Measurements from ENCODE around the gene HAGHL. TPM values are rescaled to one million over a fixed set of nuclear protein-coding genes. Genes with fewer than 3 reads are reported as not detected.

Gene HAGHL
- total RNA-seq, 4 donors from 2014 or later: 1.0 to 3.4 TPM; not detected in 2

DNA sequence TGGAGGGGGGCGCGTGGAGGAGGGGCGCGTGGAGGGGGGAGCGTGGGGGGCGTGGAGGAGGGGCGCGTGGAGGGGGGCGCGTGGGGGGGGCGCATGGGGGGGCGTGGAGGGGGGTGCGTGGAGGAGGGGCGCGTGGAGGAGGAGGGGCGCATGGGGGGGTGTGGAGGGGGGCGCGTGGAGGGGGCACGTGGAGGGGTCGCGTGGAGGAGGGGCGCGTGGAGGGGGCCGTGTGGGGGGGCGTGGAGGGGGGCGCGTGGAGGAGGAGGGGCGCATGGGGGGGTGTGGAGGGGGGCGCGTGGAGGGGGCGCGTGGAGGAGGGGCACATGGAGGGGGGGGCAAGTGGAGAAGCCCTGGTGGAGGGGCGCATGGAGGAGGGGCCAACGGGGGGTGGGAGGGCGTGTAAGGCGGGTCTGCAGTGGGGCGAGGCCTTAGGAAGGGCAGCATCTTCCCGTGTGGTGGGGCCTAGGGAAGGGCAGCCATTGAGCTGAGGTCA is 40.9 kb downstream of the HAGHL start:
- Histone ChIP-seq H3K4me1 (no peaks in the 10 kb centered on the region), H3K9me3 (no peaks in the 10 kb centered on the region), H3K36me3 (no peaks in the 10 kb centered on the region), H3K27ac (no peak overlapping the region), H3K4me3 (no peak overlapping the region), H3K27me3 (no peaks in the 10 kb centered on the region)
- TF ChIP-seq POLR2A (IDR thresholded peaks at IDR 0.05): no peak
- TF ChIP-seq, protein P1, sequence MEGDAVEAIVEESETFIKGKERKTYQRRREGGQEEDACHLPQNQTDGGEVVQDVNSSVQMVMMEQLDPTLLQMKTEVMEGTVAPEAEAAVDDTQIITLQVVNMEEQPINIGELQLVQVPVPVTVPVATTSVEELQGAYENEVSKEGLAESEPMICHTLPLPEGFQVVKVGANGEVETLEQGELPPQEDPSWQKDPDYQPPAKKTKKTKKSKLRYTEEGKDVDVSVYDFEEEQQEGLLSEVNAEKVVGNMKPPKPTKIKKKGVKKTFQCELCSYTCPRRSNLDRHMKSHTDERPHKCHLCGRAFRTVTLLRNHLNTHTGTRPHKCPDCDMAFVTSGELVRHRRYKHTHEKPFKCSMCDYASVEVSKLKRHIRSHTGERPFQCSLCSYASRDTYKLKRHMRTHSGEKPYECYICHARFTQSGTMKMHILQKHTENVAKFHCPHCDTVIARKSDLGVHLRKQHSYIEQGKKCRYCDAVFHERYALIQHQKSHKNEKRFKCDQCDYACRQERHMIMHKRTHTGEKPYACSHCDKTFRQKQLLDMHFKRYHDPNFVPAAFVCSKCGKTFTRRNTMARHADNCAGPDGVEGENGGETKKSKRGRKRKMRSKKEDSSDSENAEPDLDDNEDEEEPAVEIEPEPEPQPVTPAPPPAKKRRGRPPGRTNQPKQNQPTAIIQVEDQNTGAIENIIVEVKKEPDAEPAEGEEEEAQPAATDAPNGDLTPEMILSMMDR (IDR thresholded peaks at IDR 0.05): no peak
- intact Hi-C loops (cut with DNase I; ENCODE audit: low total_unique reads): no loop called here
- DNase-seq: no peak

DNA sequence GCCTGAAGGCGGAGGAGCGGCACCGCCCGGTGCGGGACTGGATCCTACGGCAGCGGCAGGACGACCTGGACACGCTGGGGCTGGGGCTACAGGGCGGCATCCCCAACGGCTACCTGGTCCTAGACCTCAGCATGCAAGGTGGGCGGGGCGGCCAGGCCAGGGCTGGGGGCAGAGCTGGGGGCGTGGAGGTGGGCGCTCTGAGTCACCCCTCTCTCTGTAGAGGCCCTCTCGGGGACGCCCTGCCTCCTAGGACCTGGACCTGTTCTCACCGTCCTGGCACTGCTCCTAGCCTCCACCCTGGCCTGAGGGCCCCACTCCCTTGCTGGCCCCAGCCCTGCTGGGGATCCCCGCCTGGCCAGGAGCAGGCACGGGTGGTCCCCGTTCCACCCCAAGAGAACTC is 41.5 kb downstream of the HAGHL start:
- no peak for TF ChIP-seq POLR2A (IDR thresholded peaks at IDR 0.05)
- TF ChIP-seq, protein P1 (IDR thresholded peaks at IDR 0.05): no peak
- Histone ChIP-seq H3K9me3 (no peaks in the 10 kb centered on the region), H3K27ac (no peak overlapping the region), H3K27me3 (no peaks in the 10 kb centered on the region), H3K4me3 (no peak overlapping the region), H3K36me3 (no peaks in the 10 kb centered on the region), H3K4me1 (no peaks in the 10 kb centered on the region)
- intact Hi-C loops (cut with DNase I; ENCODE audit: low total_unique reads): no loop called here
- DNase-seq: no peak

DNA sequence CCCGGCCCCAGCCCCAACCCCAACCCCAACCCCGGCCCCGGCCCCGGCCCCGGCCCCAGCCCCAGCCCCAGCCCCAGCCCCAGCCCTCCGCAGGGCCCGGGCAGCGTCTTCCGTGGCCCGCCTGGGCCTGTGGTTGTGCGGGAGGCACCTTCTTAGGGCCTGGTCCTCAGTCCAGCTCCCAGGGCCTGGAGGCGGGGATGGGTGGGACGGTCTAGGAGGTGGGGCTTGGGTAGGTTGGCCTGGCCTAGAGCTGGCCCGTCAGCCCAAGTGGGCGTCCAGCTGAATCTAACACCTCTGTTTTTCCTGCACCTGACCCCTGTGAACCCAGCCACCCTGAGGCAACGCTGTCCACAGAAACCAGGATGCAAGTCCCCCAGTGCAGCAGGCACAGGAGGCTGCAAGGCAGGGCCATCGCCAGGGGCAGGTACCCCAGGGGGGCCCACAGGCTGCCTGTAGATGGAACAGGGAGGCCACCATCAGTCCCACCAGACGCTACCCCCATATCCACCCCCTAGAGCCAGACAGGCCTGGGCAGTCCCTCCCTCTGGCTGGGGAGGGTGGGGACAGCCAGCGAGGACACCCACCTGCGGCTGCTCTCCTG is 42.4 kb downstream of the HAGHL start:
- no peak for TF ChIP-seq POLR2A (IDR thresholded peaks at IDR 0.05)
- TF ChIP-seq, protein P1 (IDR thresholded peaks at IDR 0.05): no peak
- Histone ChIP-seq H3K27me3 (no peaks in the 10 kb centered on the region), H3K36me3 (no peaks in the 10 kb centered on the region), H3K4me1 (no peaks in the 10 kb centered on the region), H3K27ac (no peak overlapping the region), H3K9me3 (no peaks in the 10 kb centered on the region), H3K4me3 (no peak overlapping the region)
- intact Hi-C loops (cut with DNase I; ENCODE audit: low total_unique reads): no loop called here
- DNase-seq: no peak

DNA sequence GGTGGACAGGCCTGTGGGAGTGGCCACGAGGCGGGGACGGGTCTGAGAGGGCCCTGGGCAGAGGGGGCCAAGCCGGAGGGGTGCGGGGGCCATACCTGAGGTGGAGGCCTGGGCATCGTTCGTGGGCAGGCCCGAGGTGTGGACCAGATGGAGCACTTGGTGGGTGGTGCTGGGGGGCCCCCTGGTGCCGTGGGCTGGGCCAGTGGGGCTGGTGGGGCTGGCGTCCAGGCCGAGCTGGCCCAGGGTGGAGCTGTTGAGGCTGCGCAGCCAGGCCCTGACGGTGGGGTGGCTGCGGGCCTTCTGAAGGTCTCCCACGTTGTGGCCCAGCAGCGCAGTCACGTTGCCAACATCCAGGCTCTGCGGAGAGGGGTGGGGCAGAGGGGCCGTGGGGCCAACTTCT is 43.0 kb downstream of the HAGHL start:
- no peak for DNase-seq
- H3K4me1 ChIP-seq: no peaks in the 10 kb centered on the region
- no peaks in the 10 kb centered on the region for H3K36me3 ChIP-seq
- H3K9me3 ChIP-seq: no peaks in the 10 kb centered on the region
- H3K4me3 ChIP-seq: no peak overlapping the region
- H3K27ac ChIP-seq: no peak overlapping the region
- intact Hi-C loops (cut with DNase I; ENCODE audit: low total_unique reads): no loop called here
- TF ChIP-seq POLR2A (IDR thresholded peaks at IDR 0.05): no peak
- TF ChIP-seq, protein P1 (IDR thresholded peaks at IDR 0.05): no peak
- no peaks in the 10 kb centered on the region for H3K27me3 ChIP-seq

DNA sequence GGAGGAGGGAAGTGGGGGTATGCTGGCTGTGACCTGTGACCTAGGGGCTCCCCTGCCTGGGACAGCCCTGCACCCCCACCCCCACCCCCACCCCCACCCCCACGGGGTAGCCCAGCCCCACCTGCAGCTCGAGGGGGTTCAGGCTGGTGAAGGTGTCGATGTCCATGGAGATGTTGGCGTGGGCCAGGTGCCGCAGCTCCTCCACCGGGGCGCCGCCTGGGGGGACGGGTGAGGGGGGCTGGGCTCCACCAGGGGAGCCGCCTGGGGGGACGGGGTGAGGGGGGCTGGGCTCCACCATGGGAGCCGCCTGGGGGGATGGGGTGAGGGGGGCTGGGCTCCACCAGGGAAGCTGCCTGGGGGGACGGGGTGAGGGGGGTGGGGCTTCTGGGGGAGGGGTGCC is 43.5 kb downstream of the HAGHL start:
- Histone ChIP-seq H3K4me3 (no peak overlapping the region), H3K36me3 (no peaks in the 10 kb centered on the region), H3K27me3 (no peaks in the 10 kb centered on the region), H3K9me3 (no peaks in the 10 kb centered on the region), H3K27ac (no peak overlapping the region), H3K4me1 (no peaks in the 10 kb centered on the region)
- DNase-seq: no peak
- TF ChIP-seq, protein P1 (IDR thresholded peaks at IDR 0.05): no peak
- no peak for TF ChIP-seq POLR2A (IDR thresholded peaks at IDR 0.05)
- intact Hi-C loops (cut with DNase I; ENCODE audit: low total_unique reads): no loop called here

Data from uterus (tissue), 4 donors.